Measurements from ENCODE around the gene CFHR4. TPM values are rescaled to one million over a fixed set of nuclear protein-coding genes. Genes with fewer than 3 reads are reported as not detected.

CFHR4 gene
- total RNA-seq, 2 experiments from 2014 or later = not detected

DNA sequence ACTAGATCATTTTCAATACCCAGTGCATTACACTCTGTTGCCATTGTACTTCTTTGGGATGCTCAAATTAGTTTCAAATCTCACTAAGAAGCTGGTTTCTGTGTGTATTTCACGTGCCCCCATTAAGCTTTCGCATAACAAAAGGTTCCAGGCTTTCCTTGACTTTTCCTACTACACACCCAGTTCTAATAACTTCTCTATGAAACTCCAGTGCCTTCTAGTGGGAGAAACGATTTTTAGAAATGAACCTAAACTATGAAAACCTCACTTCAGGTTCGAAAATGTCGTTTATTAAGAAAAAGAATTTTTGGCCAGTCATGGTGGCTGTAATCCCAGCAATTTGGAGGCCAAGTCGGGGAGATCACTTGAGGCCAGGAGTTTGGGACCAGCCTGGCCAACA lies 2.8 kb downstream of the CFHR4 start:
- BruUV-seq (replicated peaks) = no TSS peak
- Histone ChIP-seq H3K4me3 (ENCODE audit: low read depth, low read length, poor library complexity, severe bottlenecking) (no peak overlapping the region), H4K20me1 (ENCODE audit: insufficient read depth, low read length) (no peaks in the 10 kb centered on the region), H3K27ac (ENCODE audit: low read depth, low read length, poor library complexity, severe bottlenecking) (no peak overlapping the region), H3K9me3 (ENCODE audit: low read length) (no peaks in the 10 kb centered on the region), H2AFZ (ENCODE audit: low read length) (no peak overlapping the region), H3K36me3 (ENCODE audit: insufficient read depth, low read length) (no peaks in the 10 kb centered on the region), H3K4me1 (ENCODE audit: insufficient read depth, low read length, poor library complexity, severe bottlenecking) (no peaks in the 10 kb centered on the region), H3K79me2 (ENCODE audit: insufficient read depth, low read depth, low read length) (no peaks in the 10 kb centered on the region), H3K9me2 (ENCODE audit: insufficient read depth, low read length) (no peaks in the 10 kb centered on the region), H3K4me2 (ENCODE audit: low read length) (no peak overlapping the region)
- ChIA-PET CTCF (ENCODE audit: unreplicated experiment) (no interaction called here), POLR2A (no interaction called here)
- TF ChIP-seq, protein P1, sequence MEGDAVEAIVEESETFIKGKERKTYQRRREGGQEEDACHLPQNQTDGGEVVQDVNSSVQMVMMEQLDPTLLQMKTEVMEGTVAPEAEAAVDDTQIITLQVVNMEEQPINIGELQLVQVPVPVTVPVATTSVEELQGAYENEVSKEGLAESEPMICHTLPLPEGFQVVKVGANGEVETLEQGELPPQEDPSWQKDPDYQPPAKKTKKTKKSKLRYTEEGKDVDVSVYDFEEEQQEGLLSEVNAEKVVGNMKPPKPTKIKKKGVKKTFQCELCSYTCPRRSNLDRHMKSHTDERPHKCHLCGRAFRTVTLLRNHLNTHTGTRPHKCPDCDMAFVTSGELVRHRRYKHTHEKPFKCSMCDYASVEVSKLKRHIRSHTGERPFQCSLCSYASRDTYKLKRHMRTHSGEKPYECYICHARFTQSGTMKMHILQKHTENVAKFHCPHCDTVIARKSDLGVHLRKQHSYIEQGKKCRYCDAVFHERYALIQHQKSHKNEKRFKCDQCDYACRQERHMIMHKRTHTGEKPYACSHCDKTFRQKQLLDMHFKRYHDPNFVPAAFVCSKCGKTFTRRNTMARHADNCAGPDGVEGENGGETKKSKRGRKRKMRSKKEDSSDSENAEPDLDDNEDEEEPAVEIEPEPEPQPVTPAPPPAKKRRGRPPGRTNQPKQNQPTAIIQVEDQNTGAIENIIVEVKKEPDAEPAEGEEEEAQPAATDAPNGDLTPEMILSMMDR (conservative IDR thresholded peaks at IDR 0.05; ENCODE audit: low read length) = no peak
- no peak for TF ChIP-seq EZH2phosphoT487 (IDR thresholded peaks at IDR 0.05; ENCODE audit: borderline replicate concordance, low read depth, low read length)
- no peak for DNase-seq (ENCODE audit: low spot score)
- intact Hi-C loops (cut with micrococcal nuclease; ENCODE audit: unreplicated experiment) = no loop called here

DNA sequence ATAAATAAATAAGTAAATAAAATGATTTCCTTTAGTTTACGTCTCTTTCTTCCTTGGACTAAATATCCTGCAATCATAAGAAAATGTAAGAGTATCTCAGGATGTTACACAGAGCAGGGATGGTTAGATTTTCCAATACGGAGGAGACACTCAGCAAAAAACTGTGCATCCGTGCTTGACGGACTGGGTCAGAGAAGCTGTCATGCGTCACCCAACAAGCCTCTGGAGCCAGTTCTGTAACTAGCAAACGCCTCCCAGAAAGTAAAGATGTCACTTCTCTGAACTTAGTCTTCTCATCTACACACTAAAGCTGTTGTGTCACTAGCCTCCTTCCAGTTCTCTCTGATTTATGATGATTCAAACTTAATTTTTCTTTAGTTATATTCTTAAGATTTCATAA lies 3.4 kb downstream of the CFHR4 start:
- Histone ChIP-seq H3K4me1 (ENCODE audit: insufficient read depth, low read length, poor library complexity, severe bottlenecking) (no peaks in the 10 kb centered on the region), H4K20me1 (ENCODE audit: insufficient read depth, low read length) (no peaks in the 10 kb centered on the region)
- no TSS peak for BruUV-seq (replicated peaks)

DNA sequence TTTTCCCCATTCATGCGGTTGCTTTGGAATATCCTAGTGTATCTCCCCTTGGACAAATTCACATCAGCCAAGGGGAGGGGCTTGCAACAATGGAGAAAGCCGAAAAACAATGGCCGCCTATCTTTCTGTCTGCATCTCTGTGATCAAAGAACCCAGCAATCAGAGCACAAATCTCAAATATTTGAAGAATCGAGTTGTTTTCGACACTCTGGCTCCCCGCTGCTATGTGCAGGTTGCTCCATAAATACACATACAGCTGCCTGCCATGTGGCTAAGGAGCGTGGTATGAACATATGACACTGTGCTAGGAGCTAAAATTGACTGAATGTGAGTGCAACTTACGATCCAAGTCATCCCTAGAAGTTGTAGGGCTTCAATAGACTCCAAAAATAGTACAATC lies 8.5 kb downstream of the CFHR4 start:
- CTCF ChIA-PET (ENCODE audit: unreplicated experiment) = no interaction called here
- H3K9me2 ChIP-seq (ENCODE audit: insufficient read depth, low read length) = no peaks in the 10 kb centered on the region
- no peaks in the 10 kb centered on the region for H3K36me3 ChIP-seq (ENCODE audit: insufficient read depth, low read length)
- DNase-seq (ENCODE audit: low spot score) = no peak
- no peak overlapping the region for H3K27ac ChIP-seq (ENCODE audit: low read depth, low read length, poor library complexity, severe bottlenecking)
- no peaks in the 10 kb centered on the region for H4K20me1 ChIP-seq (ENCODE audit: insufficient read depth, low read length)
- H3K4me1 ChIP-seq (ENCODE audit: insufficient read depth, low read length, poor library complexity, severe bottlenecking) = no peaks in the 10 kb centered on the region
- H3K9me3 ChIP-seq (ENCODE audit: low read length) = no peaks in the 10 kb centered on the region
- no peaks in the 10 kb centered on the region for H3K79me2 ChIP-seq (ENCODE audit: insufficient read depth, low read depth, low read length)
- POLR2A ChIA-PET = no interaction called here
- H2AFZ ChIP-seq (ENCODE audit: low read length) = no peak overlapping the region
- TF ChIP-seq, protein P1 (conservative IDR thresholded peaks at IDR 0.05; ENCODE audit: low read length) = no peak
- no peak for TF ChIP-seq EZH2phosphoT487 (IDR thresholded peaks at IDR 0.05; ENCODE audit: borderline replicate concordance, low read depth, low read length)
- intact Hi-C loops (cut with micrococcal nuclease; ENCODE audit: unreplicated experiment) = no loop called here
- H3K4me2 ChIP-seq (ENCODE audit: low read length) = no peak overlapping the region
- H3K4me3 ChIP-seq (ENCODE audit: low read depth, low read length, poor library complexity, severe bottlenecking) = no peak overlapping the region
- no TSS peak for BruUV-seq (replicated peaks)

More for the DNA sequence above, 3.4 kb downstream of the CFHR4 start:
- Histone ChIP-seq H2AFZ (ENCODE audit: low read length) (no peak overlapping the region), H3K27ac (ENCODE audit: low read depth, low read length, poor library complexity, severe bottlenecking) (no peak overlapping the region), H3K79me2 (ENCODE audit: insufficient read depth, low read depth, low read length) (no peaks in the 10 kb centered on the region), H3K36me3 (ENCODE audit: insufficient read depth, low read length) (no peaks in the 10 kb centered on the region), H3K9me2 (ENCODE audit: insufficient read depth, low read length) (no peaks in the 10 kb centered on the region), H3K9me3 (ENCODE audit: low read length) (no peaks in the 10 kb centered on the region), H3K4me2 (ENCODE audit: low read length) (no peak overlapping the region), H3K4me3 (ENCODE audit: low read depth, low read length, poor library complexity, severe bottlenecking) (no peak overlapping the region)
- POLR2A ChIA-PET = no interaction called here
- CTCF ChIA-PET (ENCODE audit: unreplicated experiment) = no interaction called here
- DNase-seq (ENCODE audit: low spot score) = no peak
- TF ChIP-seq, protein P1 (conservative IDR thresholded peaks at IDR 0.05; ENCODE audit: low read length) = no peak
- no peak for TF ChIP-seq EZH2phosphoT487 (IDR thresholded peaks at IDR 0.05; ENCODE audit: borderline replicate concordance, low read depth, low read length)
- intact Hi-C loops (cut with micrococcal nuclease; ENCODE audit: unreplicated experiment) = no loop called here

Measured in OCI-LY7 (cell line).